Mucosa of gallbladder (tissue), 1 donor: Measurements from ENCODE around the gene PPRC1. TPM values are rescaled to one million over a fixed set of nuclear protein-coding genes. Genes with fewer than 3 reads are reported as not detected.
A peak's percentile ranks its signal among the peaks of the same experiment; 100 is the strongest.
"Not testable (repeated sequence)": the region's sequence is repeated elsewhere in the genome, so short reads cannot be mapped to it uniquely, and the experiment has no call there.

Experiments
- DNase-seq: peaks from one replicate; pipeline ENCODE4 v3.0.0-alpha.2; 2020; ENCODE audit warnings: low spot score
- total RNA-seq: library from RNA; stranded (reverse); gene quantifications from one replicate; pipeline ENCODE4 v1.2.1, GENCODE V29; 2021
- donor health status: DM: no; HTN: no; CAD: no.

Gene PPRC1
- total RNA-seq, 1 donor from 2014 or later, result 20.8 TPM

DNA sequence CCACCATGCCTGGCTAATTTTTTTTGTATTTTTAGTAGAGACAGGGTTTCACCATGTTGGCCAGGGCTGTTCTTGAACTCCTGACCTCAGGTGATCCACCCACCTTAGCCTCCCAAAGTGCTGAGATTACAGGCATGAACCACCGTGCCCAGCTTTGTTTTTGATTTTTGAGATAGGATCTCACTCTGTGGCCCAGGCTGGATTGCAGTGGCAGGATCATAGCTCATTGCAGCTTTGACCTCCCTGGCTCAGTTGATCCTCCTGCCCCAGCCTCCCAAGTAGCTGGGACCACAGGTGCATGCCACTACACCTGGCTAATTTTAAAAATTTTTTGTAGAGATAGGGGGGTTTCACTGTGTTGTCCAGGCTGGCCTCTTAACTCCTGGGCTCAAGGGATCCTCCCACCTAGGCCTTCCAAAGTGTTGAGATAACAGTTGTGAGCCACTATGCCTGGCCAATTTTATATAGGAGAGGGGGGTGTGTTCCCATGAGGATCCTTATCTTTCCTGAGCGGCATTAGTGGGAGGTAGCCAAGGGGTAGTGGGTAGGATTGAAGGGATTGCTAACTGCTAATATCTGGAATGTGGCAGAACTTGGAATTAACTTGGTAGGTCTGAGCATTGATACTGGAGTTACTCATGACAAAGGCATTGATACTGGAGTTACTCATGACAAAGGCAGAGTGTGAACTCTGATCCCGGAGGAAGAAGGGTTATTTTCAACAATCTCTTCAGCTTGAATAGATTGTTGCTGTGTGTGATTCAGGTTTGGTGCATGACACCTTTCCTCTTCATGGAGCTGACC is 18.3 kb downstream of the PPRC1 start:
- no peak for DNase-seq

DNA sequence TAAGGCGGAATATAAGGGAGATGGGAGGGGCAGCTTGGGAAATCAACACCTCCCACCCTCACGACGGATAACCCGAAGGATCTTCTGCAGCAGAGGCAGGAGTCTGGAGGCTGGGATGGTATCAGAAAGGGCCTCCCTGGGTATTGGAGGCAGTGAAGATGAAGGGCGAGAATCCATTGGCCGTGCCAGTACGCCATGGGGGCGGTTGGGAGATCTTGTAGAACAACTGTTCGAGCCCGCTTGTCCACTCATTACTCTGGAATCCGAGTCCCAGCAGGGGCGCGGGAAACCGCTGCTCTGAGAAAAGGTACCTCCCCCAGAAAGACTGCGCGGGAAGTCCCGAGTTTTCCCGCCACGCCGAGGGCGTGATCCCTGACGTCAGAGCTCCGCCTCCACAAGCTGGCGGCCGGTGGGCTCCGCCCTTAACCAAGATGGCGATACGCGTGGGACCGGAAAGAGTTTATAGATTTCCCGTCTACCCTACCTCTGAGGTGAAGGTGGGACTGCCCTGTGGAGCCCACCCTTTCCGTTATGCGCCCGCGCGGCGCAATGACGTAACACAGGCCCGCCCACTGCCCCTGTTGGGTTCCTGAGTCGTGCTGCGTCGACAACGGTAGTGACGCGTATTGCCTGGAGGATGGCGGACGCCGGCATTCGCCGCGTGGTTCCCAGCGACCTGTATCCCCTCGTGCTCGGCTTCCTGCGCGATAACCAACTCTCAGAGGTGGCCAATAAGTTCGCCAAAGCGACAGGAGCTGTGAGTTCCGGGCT is 19.1 kb downstream of the PPRC1 start, which contains the start of gene NOLC1:
TSS of gene NOLC1 (plus strand) at position 616 of the 771 bp plus-strand sequence. CDS start at position 638, 22 bp downstream.
- peak; percentile 99 for DNase-seq

DNA sequence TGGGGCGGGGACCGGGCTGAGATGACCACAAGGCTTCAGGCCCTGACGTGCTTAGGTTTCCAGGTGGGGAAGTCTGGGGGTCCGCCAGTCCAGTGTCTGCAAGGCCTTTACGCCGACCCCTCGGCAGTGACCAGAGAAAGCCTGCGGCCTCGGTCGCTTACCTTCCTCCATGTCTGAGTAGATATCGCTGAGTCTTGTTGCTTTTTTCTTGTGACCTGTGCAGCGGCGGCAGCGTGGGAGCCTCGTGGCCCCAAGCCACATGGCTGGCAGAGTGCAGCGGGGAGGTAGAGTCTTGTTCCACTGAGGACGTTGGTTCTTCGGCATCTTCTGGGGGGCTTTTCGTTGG is 19.7 kb downstream of the PPRC1 start:
- DNase-seq, result no peak

DNA sequence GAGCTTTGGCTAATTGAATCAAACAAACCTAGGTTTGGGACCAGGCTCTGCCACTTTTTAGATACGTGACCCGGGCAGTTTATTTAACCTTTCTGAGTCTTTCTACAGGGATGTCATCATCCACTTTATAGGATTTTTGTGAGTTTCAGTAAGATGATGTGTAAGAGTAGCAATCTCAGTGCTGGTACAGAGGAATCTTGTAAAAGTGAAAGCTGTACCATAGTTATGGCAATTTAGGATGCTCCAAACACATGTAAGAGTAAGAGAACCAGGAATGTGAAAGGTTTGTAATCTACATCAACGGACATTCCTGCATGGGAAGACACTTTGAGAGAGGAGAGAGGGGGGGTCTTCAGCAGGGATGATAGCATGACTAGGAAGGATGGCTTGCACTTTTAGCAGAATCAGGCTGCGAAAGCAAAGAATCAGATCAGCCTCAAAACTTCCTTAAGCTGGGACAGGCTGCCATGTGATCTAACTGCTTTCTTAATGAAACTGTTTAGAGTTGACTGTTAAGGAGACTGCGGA is 20.3 kb downstream of the PPRC1 start:
- DNase-seq, result no peak

DNA sequence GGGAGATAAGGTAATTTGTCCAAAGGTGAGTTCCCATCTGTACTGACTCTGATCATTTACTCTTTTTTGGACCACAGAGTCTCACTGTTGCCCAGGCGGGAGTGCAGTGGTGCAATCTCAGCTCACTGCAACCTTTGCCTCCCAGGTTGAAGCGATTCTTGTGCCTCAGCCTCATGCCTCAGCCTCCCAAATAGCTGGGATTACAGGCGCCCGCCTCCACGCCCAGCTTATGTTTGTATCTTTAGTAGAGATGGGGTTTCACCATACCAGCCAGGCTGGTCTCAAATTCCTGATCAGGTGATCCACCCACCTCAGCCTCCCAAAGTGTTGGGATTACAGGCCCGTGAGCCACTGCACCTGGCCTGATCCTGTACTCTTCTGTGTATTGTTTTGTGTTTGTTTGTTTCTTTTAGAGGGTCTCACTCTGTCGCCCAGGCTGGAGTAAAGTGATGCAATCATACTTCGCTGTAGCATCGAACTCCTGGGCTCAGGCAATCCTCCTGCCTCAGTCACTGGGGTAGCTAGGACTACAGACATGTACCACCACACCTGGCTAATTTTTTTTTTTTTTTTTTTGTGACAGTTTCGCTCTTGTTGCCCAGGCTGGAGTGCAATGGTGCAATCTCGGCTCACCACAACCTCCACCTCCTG is 21.8 kb downstream of the PPRC1 start:
- no peak for DNase-seq

DNA sequence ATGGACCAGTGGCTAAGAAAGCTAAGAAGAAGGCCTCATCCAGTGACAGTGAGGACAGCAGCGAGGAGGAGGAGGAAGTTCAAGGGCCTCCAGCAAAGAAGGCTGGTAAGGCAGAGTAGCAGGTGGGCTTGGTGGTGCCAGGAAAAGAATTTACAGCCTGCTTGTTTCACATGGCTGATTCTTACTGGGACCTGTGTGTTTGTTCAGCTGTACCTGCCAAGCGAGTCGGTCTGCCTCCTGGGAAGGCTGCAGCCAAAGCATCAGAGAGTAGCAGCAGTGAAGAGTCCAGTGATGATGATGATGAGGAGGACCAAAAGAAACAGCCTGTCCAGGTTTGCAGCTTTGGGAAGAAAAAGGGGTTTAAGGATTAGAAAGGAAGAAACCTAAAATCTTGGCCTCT is 24.4 kb downstream of the PPRC1 start:
- DNase-seq, result no peak

DNA sequence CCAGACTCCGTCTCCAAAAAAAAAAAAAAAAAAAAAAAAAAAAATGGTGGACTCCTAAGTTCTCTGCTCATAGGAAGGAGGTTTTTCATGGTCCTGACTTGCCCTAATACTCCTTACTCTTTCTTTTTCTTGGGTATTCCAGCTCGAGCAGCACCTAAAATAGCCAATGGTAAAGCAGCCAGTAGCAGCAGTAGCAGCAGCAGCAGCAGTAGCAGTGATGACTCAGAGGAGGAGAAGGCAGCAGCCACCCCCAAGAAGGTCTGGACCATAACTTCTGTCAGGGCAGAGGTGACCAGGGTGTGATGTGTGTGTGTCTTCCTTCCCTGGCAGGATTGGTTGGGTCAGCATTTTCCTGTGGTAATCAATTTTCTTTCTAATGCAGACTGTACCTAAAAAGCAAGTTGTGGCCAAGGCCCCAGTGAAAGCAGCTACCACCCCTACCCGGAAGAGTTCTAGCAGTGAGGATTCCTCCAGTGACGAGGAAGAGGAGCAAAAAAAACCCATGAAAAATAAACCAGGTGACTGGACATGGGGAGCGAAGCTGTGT is 26.3 kb downstream of the PPRC1 start:
- DNase-seq, result no peak

DNA sequence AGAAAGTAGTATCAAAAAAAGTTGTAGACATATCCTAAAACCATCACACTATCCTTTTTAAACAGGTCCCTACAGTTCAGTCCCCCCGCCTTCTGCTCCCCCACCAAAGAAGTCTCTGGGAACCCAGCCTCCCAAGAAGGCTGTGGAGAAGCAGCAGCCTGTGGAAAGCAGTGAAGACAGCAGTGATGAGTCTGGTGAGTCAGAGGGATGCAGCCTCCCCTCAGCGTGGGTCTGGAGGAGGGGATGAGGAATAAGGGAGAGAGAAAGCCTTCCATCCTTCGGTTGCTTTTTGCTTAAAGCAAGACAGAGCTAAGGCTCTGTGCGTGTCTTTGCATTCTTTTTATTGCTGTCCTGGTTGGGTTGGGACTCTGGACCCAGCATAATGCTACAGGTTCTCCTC is 27.0 kb downstream of the PPRC1 start:
- DNase-seq, result no peak

DNA sequence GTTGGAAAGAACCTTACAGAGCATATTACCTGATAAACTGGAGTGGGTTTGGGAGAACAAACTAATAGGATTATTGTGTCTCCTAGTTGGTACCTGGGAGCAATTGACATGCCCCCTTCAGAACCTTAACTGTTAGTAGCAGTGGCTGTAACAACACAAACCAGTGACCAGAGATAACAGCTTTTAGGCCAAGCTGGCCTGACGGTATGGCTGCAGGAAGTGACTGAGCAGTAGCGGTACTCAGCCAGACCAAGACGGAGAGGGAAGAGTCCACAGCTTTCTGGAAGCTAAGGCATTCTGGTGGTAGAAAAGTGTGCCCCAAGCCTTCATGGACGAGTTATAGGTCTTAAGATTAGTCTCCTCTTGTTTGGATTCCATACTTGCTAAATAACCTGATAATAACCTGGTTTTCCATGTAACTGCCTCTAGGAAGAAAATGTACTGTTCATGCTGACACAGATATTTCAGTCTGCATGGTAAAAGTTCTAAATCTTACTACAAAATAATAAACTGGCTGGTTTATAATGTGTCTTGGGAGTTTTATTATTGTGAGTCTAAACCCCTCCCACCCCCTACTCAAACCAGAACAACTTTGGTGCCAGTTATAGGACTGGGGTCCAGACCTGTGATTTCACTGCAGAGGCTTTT is 30.6 kb downstream of the PPRC1 start:
- DNase-seq, result no peak

DNA sequence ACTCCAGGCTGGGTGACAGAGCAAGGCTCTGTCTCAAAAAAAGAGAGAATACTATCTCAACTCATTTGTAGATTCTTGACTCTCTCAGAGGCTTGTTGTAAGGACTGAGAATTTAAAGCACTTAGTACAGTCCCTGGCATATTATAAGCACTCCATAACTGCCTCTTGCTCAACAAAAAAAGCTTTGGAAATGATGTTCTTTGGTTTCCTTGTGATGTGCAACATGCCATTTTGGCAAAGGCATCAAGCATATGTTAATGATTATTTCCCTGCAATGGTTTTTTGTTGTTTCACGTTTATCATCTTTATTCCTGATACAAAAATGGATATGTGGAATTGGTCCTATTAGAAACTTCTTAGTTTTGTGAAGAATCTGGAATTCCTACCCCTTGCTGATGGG is 35.0 kb downstream of the PPRC1 start:
- DNase-seq, result no peak

DNA sequence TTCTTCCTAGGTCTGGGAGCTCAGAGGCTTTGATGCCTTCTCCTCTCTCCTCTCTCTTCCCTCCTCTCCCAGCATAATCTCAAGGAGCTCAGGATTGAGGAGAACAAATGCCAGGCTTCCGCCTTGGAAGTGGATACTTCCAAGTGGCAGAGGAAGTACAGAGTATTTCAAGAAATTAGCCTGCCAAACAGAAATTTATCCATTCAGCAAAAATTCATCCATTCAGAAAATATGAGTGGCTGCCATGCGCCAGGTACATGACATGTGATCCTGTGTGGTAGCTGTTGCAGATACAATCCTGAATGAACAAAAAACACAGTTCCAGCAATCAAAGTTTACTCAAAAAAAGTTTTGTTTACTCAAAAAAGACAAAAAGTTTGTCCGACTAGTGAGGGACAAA is 37.8 kb downstream of the PPRC1 start:
- no peak for DNase-seq

DNA sequence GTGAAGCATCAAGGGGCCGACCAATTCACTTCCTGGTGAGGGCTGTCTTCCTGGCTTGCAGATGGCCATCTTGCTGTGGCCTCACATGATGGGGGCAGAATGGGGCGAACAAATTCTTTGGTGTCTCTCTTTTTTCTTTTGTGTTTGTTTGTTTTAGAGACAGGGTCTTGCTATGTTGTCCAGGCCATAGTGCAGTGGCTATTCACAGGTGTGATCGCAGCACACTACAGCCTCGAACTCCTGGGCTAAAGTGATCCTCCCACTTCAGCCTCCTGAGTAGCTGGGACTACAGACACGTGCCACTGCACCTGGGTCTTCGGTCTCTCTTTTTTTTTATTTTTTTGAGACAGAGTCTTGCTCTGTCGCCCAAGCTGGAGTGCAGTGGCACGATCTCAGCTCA is 39.4 kb downstream of the PPRC1 start:
- no peak for DNase-seq

DNA sequence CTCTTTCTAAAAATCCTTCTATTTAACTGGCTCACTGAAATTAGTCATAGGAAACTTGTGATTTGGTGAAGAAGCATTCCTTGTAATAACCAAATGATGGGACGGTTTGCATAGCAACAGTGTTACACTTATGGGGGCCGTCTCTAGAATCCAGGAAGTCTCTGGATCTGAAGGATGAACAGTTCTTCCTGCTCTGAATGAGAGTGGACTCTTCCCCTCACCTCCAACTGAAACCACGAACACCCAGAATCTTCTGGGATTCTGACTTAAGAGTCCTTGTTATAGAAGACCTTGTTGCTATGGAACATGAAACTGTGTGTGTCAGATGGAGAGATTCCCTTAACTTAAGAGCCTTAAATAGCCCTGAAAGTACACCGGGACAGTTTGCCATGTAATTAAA is 42.6 kb downstream of the PPRC1 start:
- DNase-seq, result no peak

DNA sequence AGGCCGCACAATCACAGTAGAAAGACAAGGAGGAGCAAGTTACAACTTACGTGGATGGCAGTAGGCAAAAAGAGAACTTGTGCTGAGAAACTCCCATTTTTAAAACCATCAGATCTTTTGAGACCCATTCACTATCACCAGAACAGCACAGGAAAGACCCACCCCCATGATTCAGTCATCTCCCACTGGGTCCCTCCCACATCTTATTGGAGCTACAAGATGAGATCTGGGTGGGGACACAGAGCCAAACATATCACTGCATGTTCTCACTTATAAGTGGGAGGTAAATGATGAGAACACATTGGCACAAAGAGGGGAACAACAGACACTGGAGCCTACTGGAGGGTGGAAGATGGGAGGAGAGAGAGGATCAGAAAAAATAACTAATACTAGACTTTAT is 51.8 kb downstream of the PPRC1 start:
- DNase-seq, result no peak

DNA sequence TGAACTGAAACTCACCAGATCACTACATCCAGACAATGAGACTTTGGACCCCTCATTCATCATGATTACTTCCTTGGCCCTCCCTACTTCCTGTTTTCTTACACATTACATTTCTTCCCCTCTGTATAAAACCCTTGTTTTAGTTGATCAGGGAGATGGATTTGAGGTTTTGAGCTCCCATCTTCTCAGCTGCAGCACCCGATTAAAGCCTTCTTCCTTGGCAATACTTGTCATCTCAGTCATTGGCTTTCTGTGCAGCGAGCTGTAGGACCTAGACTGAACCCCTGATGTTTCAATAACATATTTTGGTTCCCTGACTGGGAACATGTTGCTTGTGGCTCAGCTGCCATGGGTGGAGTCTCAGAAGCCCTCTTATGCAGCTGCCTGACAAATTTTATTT is 52.4 kb downstream of the PPRC1 start:
- no peak for DNase-seq

DNA sequence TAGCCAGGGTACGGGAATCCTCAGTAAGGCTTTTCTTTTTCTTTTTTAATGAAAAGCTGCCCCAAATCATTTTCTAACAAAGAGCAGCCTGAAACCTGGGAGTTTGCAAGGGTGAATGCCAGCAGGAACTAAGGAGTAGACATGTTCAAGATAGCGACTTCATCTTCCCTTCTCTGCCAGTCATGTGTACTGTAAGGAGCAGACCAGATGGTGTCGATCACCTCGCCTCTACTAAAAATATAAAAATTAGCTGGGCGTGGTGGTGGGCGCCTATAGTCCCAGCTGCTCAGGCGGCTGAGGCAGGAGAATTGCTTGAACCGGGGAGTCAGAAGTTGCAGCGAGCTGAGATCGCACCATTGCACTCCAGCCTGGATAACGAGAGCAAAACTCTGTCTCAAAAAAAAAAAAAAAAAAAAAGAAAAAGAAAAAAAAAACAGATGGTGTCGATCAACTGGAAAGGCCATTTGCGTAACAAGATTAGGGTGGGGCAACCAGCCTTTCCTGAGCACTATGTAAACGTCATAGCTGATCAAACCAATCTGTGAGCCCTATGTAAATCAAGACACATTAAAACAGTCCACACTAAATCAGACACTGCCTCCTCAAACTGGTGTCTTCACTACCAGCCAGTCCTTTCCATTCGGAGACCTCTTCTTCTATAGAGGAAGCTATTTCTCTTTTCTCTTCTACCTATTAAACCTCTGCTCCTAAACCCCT is 53.1 kb downstream of the PPRC1 start:
- no peak for DNase-seq

DNA sequence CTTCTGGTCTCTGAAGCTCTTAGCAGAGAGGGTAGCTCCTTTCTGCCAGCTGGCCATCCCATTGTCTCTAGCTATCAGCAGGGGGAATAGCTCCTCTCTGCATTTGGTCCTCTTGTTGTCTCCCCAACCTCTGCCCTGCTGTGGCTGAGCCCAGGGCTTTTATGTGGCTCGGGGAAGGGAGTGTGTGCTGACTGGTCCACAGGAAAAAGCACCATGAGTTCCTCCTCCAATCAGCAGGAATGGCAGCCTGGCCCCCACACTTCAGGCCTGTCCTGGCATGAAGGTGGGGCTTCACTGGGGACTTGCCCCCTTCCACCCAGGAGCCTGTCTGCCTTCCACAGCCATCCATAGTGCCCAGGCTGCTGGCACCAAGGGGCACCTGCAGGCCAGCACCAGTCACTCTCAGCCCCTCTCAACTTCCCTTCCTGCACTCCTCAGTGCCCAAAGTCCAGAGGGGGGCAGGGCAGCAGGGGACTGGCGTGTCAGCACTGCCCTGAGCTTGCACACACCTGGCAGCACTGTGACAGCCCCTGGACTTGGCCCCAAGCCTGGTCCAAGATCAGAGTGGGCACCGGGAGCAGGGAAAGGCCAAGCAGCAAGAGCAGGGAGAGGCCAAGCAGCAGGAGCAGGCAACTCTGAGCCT is 55.6 kb downstream of the PPRC1 start:
- no peak for DNase-seq

DNA sequence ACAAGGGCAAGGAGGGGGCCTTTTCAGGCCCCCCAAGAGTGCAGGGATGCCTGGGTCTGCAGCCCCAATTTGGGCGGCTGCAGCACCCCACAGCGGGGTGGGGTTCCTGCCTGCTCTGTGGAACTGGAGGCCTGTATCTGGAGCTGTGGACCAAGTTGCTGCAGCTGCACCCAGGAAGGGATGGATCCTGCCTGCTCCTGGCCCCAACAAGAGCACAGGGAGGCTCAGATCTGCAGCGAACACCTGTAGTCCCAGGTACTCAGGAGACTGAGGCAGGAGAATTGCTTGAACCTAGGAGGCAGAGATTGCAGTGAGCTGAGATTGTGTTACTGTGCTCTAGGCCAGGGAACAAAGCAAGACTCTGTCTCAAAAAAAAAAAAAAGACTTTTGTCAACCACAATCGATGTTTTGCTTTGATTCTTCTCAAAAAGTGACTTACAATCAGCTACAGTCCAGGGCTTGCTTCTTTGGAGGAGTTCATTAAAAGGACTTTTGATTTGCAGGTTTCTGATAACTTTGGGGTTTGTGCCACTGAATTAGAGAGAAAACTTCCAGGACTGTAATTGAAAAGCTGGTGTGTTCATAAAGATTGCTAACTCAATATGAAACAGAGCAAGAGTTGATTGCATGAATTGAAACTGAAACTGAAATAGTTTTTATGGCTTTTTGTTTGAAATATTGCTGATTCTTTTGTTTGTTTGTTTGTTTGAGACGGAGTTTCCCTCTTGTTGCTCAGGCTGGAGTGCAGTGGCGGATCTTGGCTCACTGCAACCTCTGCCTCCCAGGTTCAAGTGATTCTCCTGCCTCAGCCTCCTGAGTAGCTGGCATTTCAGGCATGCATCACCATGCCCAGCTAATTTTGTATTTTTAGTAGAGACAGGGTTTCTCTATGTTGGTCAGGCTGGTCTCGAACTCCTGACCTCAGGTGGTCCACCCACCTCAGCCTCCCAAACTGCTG is 56.4 kb downstream of the PPRC1 start:
- not testable (repeated sequence) for DNase-seq

DNA sequence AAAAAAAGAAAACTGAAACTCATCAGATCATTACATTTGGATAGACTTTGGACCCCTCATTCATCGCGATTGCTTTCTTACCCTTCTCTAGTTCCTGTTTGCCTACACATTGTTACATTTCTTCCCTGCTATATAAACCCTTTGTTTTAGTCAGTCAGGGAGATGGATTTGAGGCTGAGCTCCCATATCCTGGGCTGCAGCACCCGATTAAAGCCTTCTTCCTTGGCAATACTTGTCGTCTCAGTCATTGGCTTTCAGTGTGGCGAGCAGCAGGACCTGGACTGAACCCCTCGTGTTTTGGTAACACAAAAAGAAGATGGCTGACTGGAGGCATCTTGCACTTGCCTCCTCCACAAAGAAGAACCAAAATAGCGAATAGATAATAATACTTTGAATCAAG is 59.1 kb downstream of the PPRC1 start:
- DNase-seq, result no peak
